K562 (cell line): ENCODE measurements around the gene ARID3A.

Source experiments
- CTCF ChIP-seq, 3 experiments: IDR thresholded peaks in 2 of 3; conservative IDR thresholded peaks in 1 of 3; 2 replicates each; pipeline ENCODE4 v1.5.1; 2011 to 2012; ENCODE audit warnings: low read length in 3 of 3, mild to moderate bottlenecking in 3 of 3, control low read depth in 2 of 3, improper control_type of control experiment in 1 of 3, inconsistent platforms in 1 of 3, low read depth in 1 of 3, mixed read lengths in 1 of 3, moderate library complexity in 1 of 3; ENCODE audit not compliant: insufficient read depth in 2 of 3
- SNIP1 ChIP-seq: fragments of 450-650 bp; IDR thresholded peaks from 2 replicates; pipeline ENCODE4 v1.7.1; 2017; ENCODE audit warnings: low read depth, mild to moderate bottlenecking
- TF ChIP-seq, protein P1 (sequence below): fragments of 250-450 bp; sonication (Bioruptor Pico); IDR thresholded peaks from 2 replicates; pipeline ENCODE4 v1.5.0; 2021

- no peak for TF ChIP-seq CTCF (IDR thresholded peaks at IDR 0.05 in 2 of 3, conservative IDR thresholded peaks at IDR 0.05 in 1 of 3; ENCODE audit: insufficient read depth in 2 of 3, low read depth in 1 of 3, low read length in 3 of 3)
- TF ChIP-seq, protein P1, sequence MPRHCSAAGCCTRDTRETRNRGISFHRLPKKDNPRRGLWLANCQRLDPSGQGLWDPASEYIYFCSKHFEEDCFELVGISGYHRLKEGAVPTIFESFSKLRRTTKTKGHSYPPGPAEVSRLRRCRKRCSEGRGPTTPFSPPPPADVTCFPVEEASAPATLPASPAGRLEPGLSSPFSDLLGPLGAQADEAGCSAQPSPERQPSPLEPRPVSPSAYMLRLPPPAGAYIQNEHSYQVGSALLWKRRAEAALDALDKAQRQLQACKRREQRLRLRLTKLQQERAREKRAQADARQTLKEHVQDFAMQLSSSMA (CRISPR knock-in tag), result no peak
- no peak for TF ChIP-seq SNIP1
These were observed 37.1 kb upstream of the ARID3A start for GRCh38 chr19:888581-889385.
